HAP-1 (cell line): ENCODE results near the gene RAMP3.

Experiments
- DNase-seq, 2 experiments: peaks; one replicate each; pipeline ENCODE4 v3.0.0-alpha.2; 2016 to 2020; ENCODE audit warnings: low spot score in 2 of 2
- H3K27me3 ChIP-seq: fragments of 250-450 bp; sonication (Bioruptor Pico); 2 replicates; pipeline ENCODE4 v1.5.1; 2020; ENCODE audit warnings: low read depth, mild to moderate bottlenecking, moderate library complexity
- H3K36me3 ChIP-seq: fragments of 250-450 bp; sonication (Bioruptor Pico); replicated peaks from 2 replicates; pipeline ENCODE4 v1.5.1; 2020; ENCODE audit warnings: mild to moderate bottlenecking
- H3K4me1 ChIP-seq: fragments of 250-450 bp; sonication (Bioruptor Pico); 2 replicates; pipeline ENCODE4 v1.5.1; 2020; ENCODE audit warnings: mild to moderate bottlenecking
- H3K4me3 ChIP-seq: fragments of 250-450 bp; sonication (Bioruptor Pico); 2 replicates; pipeline ENCODE4 v1.5.1; 2020; ENCODE audit warnings: mild to moderate bottlenecking, moderate library complexity
- H3K9me3 ChIP-seq: fragments of 250-450 bp; sonication (Bioruptor Pico); 2 replicates; pipeline ENCODE4 v1.5.1; 2020; ENCODE audit warnings: mild to moderate bottlenecking, moderate library complexity
- in situ Hi-C: fragments of 300-500 bp; cut with MboI; formaldehyde crosslinking; loops from 3 replicates; pipeline ENCODE4 v1.14.3; 2020; ENCODE audit warnings: low sequenced_read_pairs, inconsistent platforms, mixed read lengths

Gene RAMP3

GRCh38 chr7:45181286-45181960, 23.8 kb downstream of the RAMP3 start:
- H3K4me3 ChIP-seq = no peak overlapping the region
- H3K36me3 ChIP-seq = no peaks in the 10 kb centered on the region
- H3K27me3 ChIP-seq = peaks cover 4% of the 10 kb centered on the region; the same call in 1 of the 2 replicates
- H3K4me1 ChIP-seq = no peaks in the 10 kb centered on the region
- in situ Hi-C loops = no loop called here
- H3K9me3 ChIP-seq = no peaks in the 10 kb centered on the region
- no peak for DNase-seq

DNA sequence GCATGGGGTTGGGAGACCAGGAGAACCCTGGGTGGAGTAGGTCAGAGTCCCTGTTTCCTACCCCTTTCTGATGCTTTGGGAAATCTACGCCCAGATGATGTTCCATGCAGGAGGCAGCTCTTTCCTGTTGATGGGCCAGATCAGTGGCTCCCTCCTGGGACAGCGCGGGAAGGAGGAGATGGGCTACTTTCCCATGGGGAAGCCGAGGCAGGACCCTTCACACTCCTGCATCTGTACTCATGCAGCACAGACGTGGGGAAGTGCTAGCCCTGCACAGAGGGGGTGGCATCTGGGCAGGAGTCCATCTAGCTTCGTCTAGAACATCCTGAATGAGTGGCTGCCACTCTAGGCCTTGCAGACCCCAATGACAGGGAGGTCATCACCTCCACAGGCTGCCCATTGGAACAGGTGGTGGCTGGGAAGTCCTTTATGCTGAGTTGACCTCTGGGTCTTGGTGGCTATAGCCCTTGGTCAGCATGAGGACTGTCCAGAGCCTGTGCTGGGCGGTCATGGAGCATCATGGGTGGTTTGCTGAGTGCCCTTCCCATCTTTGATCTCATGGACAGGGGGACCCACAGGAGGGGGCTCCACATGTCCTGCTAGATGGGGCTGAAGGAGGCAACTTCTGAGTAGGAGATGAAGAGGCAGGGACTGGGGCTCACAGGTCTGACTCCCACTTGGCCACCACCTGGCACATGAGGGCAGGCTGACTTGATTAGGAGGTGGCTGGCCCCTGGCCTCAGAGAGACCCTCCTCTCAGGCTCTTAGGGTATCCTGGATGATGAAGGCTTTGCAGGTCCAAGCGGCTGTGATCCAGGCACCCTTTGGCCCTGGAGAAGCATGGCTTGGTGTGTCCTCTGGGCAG, 24.6 kb downstream of the RAMP3 start:
- no peaks in the 10 kb centered on the region for H3K36me3 ChIP-seq
- H3K9me3 ChIP-seq = no peaks in the 10 kb centered on the region
- in situ Hi-C loops = no loop called here

DNA sequence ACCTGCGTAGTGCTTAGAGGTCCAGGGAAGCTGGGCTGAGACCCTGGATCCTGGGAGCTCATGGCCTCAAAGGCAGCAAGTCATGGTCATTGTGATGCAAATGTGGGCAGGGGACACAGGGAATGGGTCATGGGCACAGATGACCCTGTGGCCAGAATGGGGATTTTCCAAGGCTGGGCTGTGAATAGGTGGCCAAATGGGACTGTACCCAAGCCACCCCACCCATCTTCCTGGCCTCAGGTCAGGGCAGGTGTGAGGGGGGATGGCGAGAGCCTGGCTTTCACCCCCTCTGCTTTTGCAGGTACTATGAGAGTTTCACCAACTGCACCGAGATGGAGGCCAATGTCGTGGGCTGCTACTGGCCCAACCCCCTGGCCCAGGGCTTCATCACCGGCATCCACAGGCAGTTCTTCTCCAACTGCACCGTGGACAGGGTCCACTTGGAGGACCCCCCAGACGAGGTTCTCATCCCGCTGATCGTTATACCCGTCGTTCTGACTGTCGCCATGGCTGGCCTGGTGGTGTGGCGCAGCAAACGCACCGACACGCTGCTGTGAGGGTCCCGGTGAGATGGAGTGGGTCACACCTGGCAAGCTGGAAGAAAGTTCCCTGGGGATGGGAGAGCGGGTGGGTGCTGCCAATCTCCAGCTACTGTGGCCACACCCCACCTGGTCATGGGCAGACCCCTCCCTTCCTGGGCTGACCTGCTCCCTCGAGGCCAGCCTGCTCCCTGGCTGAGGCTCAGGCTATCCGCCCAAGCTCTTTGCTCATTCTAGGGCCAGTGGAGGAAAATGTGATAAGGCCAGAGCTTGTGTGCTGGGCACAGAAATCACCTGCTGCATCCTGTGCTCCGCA, 25.5 kb downstream of the RAMP3 start:
- H3K4me1 ChIP-seq = no peaks in the 10 kb centered on the region
- in situ Hi-C loops = no loop called here
- no peaks in the 10 kb centered on the region for H3K36me3 ChIP-seq
- H3K9me3 ChIP-seq = no peaks in the 10 kb centered on the region
- peaks cover 4% of the 10 kb centered on the region; the same call in 1 of the 2 replicates for H3K27me3 ChIP-seq
- DNase-seq = no peak
- no peak overlapping the region for H3K4me3 ChIP-seq

More for the DNA sequence above, 24.6 kb downstream of the RAMP3 start:
- peaks cover 4% of the 10 kb centered on the region; the same call in 1 of the 2 replicates for H3K27me3 ChIP-seq
- DNase-seq = no peak
- H3K4me1 ChIP-seq = no peaks in the 10 kb centered on the region
- no peak overlapping the region for H3K4me3 ChIP-seq

DNA sequence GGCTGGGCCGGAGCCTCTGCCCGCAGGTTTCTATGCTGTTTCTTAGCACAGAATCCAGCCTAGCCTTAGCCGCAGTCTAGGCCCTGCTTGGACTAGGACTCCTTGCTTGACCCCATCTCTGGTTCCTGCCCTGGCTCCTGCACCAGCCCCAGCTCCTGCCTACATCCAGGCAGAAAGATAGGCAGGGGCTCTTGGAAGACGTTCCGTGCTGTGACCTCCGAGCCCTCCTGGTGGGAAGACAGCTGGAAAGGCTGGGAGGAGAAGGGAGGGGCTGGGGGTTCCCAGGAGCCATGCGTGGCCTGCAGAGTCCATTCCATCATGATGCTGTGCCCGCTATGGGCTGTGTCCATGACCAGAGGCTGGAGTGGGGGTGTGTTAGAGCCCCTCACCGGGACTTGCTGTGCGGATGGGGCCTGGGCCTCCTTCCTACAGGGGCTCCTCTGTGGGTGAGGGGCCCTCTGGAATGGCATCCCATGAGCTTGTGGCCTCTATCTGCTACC, 26.2 kb downstream of the RAMP3 start:
- Histone ChIP-seq H3K9me3 (no peaks in the 10 kb centered on the region), H3K4me3 (no peak overlapping the region), H3K4me1 (no peaks in the 10 kb centered on the region), H3K36me3 (no peaks in the 10 kb centered on the region), H3K27me3 (peaks cover 4% of the 10 kb centered on the region; the same call in 1 of the 2 replicates)
- in situ Hi-C loops = no loop called here
- DNase-seq = no peak

DNA sequence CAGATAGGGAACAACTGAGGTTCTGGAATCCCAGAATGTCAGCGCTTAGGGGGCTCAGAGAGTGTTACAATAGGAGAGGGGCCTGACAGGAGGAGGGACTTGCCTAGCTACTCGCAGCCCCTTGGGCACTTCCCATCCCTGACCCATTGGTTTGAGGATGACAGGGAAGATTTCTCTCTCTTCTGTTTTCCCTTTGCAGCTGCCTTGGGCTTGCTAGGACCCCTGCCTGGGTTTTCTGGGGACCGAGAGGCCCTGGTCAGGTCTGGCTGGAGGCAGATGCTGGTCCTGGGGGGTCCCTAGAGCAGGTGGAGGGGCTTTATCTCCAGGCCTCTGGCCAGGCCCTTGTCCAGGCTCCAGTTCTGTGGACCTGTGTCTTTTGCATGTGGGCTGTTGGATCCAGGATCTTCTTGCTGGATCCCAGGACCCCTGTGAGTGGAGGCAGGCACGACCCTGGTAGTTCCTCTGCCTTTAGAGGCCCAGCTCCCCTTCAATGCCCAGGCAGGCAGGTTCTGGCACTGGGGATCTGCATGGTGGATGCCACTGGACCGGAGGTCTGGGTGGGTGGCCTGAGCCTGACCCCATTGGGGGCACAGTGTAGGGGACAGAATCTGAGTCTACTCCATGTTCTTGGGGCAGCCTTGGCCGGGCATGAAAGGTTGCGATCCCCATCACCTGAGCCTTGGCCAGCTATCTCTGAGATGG, 26.9 kb downstream of the RAMP3 start:
- H3K9me3 ChIP-seq = no peaks in the 10 kb centered on the region

GRCh38 chr7:45185028-45185863, 27.7 kb downstream of the RAMP3 start:
- H3K4me3 ChIP-seq = no peak overlapping the region
- no peaks in the 10 kb centered on the region for H3K9me3 ChIP-seq
- no peaks in the 10 kb centered on the region for H3K27me3 ChIP-seq
- no peak for DNase-seq
- H3K36me3 ChIP-seq = no peaks in the 10 kb centered on the region
- in situ Hi-C loops = no loop called here
- H3K4me1 ChIP-seq = no peaks in the 10 kb centered on the region

More for the DNA sequence above, 26.9 kb downstream of the RAMP3 start:
- no peak for DNase-seq
- H3K4me1 ChIP-seq = no peaks in the 10 kb centered on the region
- H3K27me3 ChIP-seq = peaks cover 4% of the 10 kb centered on the region; the same call in 1 of the 2 replicates
- in situ Hi-C loops = no loop called here
- no peak overlapping the region for H3K4me3 ChIP-seq
- no peaks in the 10 kb centered on the region for H3K36me3 ChIP-seq

DNA sequence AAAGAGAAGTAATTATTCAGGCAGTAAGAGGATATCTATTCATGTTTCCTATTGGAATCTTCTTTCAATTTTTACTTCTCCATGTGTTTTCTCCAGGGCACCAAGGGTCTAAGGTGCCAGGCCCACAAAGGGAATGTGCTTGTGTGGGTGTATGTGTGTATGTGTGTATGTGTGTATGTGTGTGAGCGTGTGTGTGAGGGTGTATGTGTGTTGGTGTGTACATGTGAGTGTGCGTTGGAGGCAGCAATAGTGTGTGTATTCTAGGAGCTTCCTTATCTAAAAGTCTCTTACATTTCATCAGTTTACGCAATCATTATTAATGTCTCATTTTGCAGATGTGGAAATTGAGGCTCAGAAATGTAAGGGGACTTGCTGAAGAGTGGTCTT, 28.3 kb downstream of the RAMP3 start:
- DNase-seq = no peak
- Histone ChIP-seq H3K36me3 (no peaks in the 10 kb centered on the region), H3K9me3 (no peaks in the 10 kb centered on the region), H3K27me3 (no peaks in the 10 kb centered on the region), H3K4me1 (no peaks in the 10 kb centered on the region), H3K4me3 (no peak overlapping the region)
- in situ Hi-C loops = no loop called here

DNA sequence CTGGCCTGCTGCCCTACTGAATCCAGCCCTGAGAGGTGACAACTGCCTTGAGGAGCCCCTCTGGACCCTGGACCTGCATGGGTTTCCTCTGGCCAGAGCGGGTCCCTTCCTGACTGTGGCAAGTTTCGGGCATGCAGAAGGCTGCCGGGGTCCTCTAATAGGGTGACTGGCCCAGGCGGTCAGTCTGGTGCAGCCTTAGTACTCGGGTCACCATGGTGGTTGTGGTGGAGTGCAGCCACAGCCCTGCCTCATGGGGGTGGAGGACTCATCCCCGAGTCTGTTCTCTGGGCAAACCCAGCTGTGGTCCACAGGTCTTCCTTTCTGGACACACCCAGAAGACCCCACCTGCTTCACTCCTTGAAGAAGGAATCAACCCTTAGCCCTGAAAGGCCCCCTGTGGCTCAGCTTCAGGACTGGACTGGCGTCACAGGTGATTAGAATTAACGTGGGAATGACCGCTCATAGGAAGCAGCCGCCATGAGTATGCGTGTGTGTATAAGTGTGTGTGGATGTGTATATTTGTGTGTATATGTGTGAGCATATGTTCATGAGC, 28.7 kb downstream of the RAMP3 start:
- Histone ChIP-seq H3K36me3 (no peaks in the 10 kb centered on the region), H3K4me1 (no peaks in the 10 kb centered on the region)
- in situ Hi-C loops = no loop called here

GRCh38 chr7:45187089-45187945, 29.7 kb downstream of the RAMP3 start:
- H3K4me3 ChIP-seq = no peak overlapping the region
- no peak for DNase-seq
- H3K27me3 ChIP-seq = no peaks in the 10 kb centered on the region
- no peaks in the 10 kb centered on the region for H3K9me3 ChIP-seq
- no peaks in the 10 kb centered on the region for H3K36me3 ChIP-seq
- no peaks in the 10 kb centered on the region for H3K4me1 ChIP-seq
- in situ Hi-C loops = no loop called here

More for the DNA sequence above, 28.7 kb downstream of the RAMP3 start:
- no peak for DNase-seq
- Histone ChIP-seq H3K9me3 (no peaks in the 10 kb centered on the region), H3K27me3 (no peaks in the 10 kb centered on the region), H3K4me3 (no peak overlapping the region)

DNA sequence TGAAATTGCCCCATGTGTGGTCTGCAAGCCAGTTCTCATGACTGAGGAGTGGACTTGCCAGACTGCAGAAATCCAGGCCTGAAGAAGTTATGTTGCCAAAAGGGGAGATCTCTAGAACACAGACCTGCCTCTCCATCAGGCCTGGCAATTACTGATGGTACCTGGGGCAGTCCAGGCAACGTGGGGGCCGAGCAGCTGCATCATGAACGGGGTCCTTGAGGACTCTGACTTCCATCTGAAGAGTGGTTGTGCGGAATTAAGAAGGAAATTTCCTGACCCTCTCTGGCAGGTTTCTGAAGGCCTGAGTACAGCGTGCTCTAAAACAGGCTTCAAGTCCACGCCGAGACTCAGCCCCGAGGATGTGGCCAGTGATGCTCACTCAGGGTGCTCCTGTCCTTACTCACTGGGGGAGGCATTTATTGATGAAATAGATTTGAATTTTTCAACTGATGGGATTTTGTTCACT, 30.4 kb downstream of the RAMP3 start:
- Histone ChIP-seq H3K4me3 (no peak overlapping the region), H3K4me1 (no peaks in the 10 kb centered on the region), H3K27me3 (no peaks in the 10 kb centered on the region), H3K9me3 (no peaks in the 10 kb centered on the region), H3K36me3 (no peaks in the 10 kb centered on the region)
- no peak for DNase-seq
- in situ Hi-C loops = no loop called here

DNA sequence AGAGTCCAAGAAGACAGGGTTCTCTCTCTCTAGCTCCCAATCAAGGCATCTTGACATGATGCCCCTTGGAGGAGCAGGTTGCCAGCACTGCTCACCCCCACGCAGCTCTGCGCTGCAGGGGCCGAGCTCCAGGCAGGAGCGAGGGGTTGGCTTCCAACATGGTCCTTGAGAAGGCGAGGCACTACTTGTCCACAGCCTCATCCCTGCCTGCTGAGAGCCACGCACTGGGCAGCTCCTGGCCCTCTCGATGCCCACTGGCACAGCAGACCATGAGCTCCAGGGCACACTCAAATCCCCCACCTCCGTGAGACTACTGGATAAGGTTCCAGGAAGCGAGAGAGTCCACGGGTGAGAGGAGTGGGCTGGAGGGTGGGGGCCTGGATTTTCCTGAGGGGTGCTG, 31.1 kb downstream of the RAMP3 start:
- no peak for DNase-seq
- in situ Hi-C loops = no loop called here
- no peaks in the 10 kb centered on the region for H3K27me3 ChIP-seq
- no peaks in the 10 kb centered on the region for H3K36me3 ChIP-seq
- no peaks in the 10 kb centered on the region for H3K9me3 ChIP-seq
- H3K4me1 ChIP-seq = no peaks in the 10 kb centered on the region
- no peak overlapping the region for H3K4me3 ChIP-seq
